A549 (cell line): ENCODE data around the gene ANKRD27.

Source experiments
- MAZ ChIP-seq: fragments of 150-350 bp; IDR thresholded peaks from 2 replicates; pipeline ENCODE4 v1.6.1; 2014; ENCODE audit warnings: antibody characterized with exemption, low read depth, low read length, borderline replicate concordance
- POLR2A ChIP-seq: IDR thresholded peaks from 2 replicates; pipeline ENCODE4 v1.6.1; 2012; ENCODE audit warnings: mild to moderate bottlenecking, low read length
- RAD21 ChIP-seq, 2 experiments: fragments of >200 bp in 1 of 2; sonication (Bioruptor Twin) in 1 of 2; formaldehyde crosslinking in 1 of 2; IDR thresholded peaks in 1 of 2; conservative IDR thresholded peaks in 1 of 2; 2 replicates in 1 of 2; 3 replicates in 1 of 2; pipeline ENCODE4 v1.6.1; 2012 to 2018; ENCODE audit warnings: inconsistent platforms in 1 of 2
- TP53 ChIP-seq: fragments of 250-450 bp; sonication (Bioruptor Pico); IDR thresholded peaks from 2 replicates; pipeline ENCODE4 v1.5.0; 2021; ENCODE audit warnings: mild to moderate bottlenecking, moderate library complexity
- TF ChIP-seq, protein P1 (sequence below): fragments of >200 bp; sonication (Bioruptor Twin); formaldehyde crosslinking; IDR thresholded peaks from 3 replicates; pipeline ENCODE4 v1.5.1; 2016

DNA sequence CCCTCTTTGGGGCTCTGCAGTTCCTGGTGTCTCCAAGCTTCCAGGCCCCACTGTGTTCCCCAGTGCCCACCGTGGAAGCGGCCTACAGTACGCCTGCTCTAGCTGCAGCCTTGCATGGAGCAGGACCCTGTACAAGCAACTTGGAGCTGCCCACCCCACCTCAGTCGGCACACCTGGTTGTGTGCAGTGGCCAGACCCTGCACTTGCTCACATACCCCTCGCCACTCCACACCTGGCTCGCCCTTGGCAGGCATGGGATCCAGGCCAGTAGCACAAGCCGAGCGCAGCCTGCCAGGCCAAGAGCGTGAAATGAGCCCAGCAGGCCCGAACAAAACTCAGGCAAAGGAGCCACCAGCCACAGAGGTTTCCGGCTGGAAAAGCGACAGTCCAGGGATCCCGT, 36.4 kb downstream of the ANKRD27 start:
- TF ChIP-seq, protein P1, sequence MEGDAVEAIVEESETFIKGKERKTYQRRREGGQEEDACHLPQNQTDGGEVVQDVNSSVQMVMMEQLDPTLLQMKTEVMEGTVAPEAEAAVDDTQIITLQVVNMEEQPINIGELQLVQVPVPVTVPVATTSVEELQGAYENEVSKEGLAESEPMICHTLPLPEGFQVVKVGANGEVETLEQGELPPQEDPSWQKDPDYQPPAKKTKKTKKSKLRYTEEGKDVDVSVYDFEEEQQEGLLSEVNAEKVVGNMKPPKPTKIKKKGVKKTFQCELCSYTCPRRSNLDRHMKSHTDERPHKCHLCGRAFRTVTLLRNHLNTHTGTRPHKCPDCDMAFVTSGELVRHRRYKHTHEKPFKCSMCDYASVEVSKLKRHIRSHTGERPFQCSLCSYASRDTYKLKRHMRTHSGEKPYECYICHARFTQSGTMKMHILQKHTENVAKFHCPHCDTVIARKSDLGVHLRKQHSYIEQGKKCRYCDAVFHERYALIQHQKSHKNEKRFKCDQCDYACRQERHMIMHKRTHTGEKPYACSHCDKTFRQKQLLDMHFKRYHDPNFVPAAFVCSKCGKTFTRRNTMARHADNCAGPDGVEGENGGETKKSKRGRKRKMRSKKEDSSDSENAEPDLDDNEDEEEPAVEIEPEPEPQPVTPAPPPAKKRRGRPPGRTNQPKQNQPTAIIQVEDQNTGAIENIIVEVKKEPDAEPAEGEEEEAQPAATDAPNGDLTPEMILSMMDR: no peak
- TF ChIP-seq POLR2A: no peak
- TF ChIP-seq MAZ: no peak
- TF ChIP-seq TP53: no peak
- no peak for TF ChIP-seq RAD21 (conservative IDR thresholded peaks at IDR 0.05 in 1 of 2, IDR thresholded peaks at IDR 0.05 in 1 of 2)
